ENCODE measurements around the gene AWAT2.

The AWAT2 gene

GRCh38 chrX:70042399-70043371 is 7.1 kb downstream of the AWAT2 start:
- no peak for DNase-seq (ENCODE audit: low read depth in 2 of 2)

GRCh38 chrX:70041993-70042392 is 7.7 kb downstream of the AWAT2 start:
- no peak for DNase-seq (ENCODE audit: low read depth in 2 of 2)

- no peak for DNase-seq (ENCODE audit: low read depth in 2 of 2)
These were observed 10.0 kb downstream of the AWAT2 start for GRCh38 chrX:70039758-70040157.

- DNase-seq (ENCODE audit: low read depth in 2 of 2): no peak
These were observed 10.8 kb downstream of the AWAT2 start for GRCh38 chrX:70038951-70039350.

- DNase-seq (ENCODE audit: low read depth in 2 of 2): no peak
These were observed 11.2 kb downstream of the AWAT2 start for GRCh38 chrX:70038515-70038914.

- DNase-seq (ENCODE audit: low read depth in 2 of 2): no peak
These were observed 15.1 kb downstream of the AWAT2 start for GRCh38 chrX:70034646-70035045.

- no peak for DNase-seq (ENCODE audit: low read depth in 2 of 2)
These were observed 16.2 kb downstream of the AWAT2 start for GRCh38 chrX:70033348-70034051.

GRCh38 chrX:70032792-70033191 is 16.9 kb downstream of the AWAT2 start:
- DNase-seq (ENCODE audit: low read depth in 2 of 2): no peak

GRCh38 chrX:70030301-70030767 is 19.4 kb downstream of the AWAT2 start:
- DNase-seq (ENCODE audit: low read depth in 2 of 2): peak in 1 of 2 donors; percentile 26

GRCh38 chrX:70029863-70030262 is 19.9 kb downstream of the AWAT2 start:
- DNase-seq (ENCODE audit: low read depth in 2 of 2): no peak

- DNase-seq (ENCODE audit: low read depth in 2 of 2): no peak
These were observed 22.9 kb downstream of the AWAT2 start for GRCh38 chrX:70026851-70027200.

- no peak for DNase-seq (ENCODE audit: low read depth in 2 of 2)
These were observed 23.5 kb downstream of the AWAT2 start for GRCh38 chrX:70026112-70026850.

- DNase-seq (ENCODE audit: low read depth in 2 of 2): no peak
These were observed 24.3 kb downstream of the AWAT2 start for GRCh38 chrX:70025464-70025863.

- DNase-seq (ENCODE audit: low read depth in 2 of 2): no peak
These were observed 27.1 kb downstream of the AWAT2 start for GRCh38 chrX:70022616-70023015.

- no peak for DNase-seq (ENCODE audit: low read depth in 2 of 2)
These were observed 33.2 kb downstream of the AWAT2 start for GRCh38 chrX:70016513-70016912.

GRCh38 chrX:70013466-70014381 is 36.0 kb downstream of the AWAT2 start:
- DNase-seq (ENCODE audit: low read depth in 2 of 2): no peak

GRCh38 chrX:70012756-70013155 is 37.0 kb downstream of the AWAT2 start:
- no peak for DNase-seq (ENCODE audit: low read depth in 2 of 2)

- DNase-seq (ENCODE audit: low read depth in 2 of 2): no peak
These were observed 39.8 kb downstream of the AWAT2 start for GRCh38 chrX:70009970-70010369.

GRCh38 chrX:70009049-70009448 is 40.7 kb downstream of the AWAT2 start:
- DNase-seq (ENCODE audit: low read depth in 2 of 2): no peak

- no peak for DNase-seq (ENCODE audit: low read depth in 2 of 2)
These were observed 41.8 kb downstream of the AWAT2 start for GRCh38 chrX:70007946-70008345.

GRCh38 chrX:70001708-70002341 is 47.9 kb downstream of the AWAT2 start:
- no peak for DNase-seq (ENCODE audit: low read depth in 2 of 2)
